Myocyte (in vitro differentiated cells): ENCODE results near the gene DHCR7. TPM values are rescaled to one million over a fixed set of nuclear protein-coding genes. Genes with fewer than 3 reads are reported as not detected.

ENCODE experiments used
- DNase-seq: peaks from one replicate; pipeline ENCODE4 v3.0.0-alpha.2; 2012; ENCODE audit warnings: low read depth
- total RNA-seq: library from RNA; depleted of rRNA; stranded (reverse); fragments of >200 nt; gene quantifications from 2 replicates; pipeline ENCODE4 v1.2.3, GENCODE V29; 2014

Gene DHCR7
- total RNA-seq, 1 donor from 2014 or later: 87.5 TPM

GRCh38 chr11:71456831-71457230 lies 8.6 kb upstream of the DHCR7 start:
- DNase-seq: no peak

GRCh38 chr11:71456294-71456693 lies 8.1 kb upstream of the DHCR7 start:
- DNase-seq: no peak

GRCh38 chr11:71454470-71455113 lies 6.4 kb upstream of the DHCR7 start:
- DNase-seq: no peak

GRCh38 chr11:71453918-71454304 lies 5.7 kb upstream of the DHCR7 start:
- DNase-seq: no peak

- DNase-seq: peak; percentile 95
Observed at GRCh38 chr11:71453037-71453917, 5.1 kb upstream of the DHCR7 start, which contains the start of gene NADSYN1. Gene NADSYN1 (plus strand): TSS chr11:71453203. CDS start chr11:71453297, 94 bp downstream.

- DNase-seq: no peak
Observed at GRCh38 chr11:71452199-71453036, 4.2 kb upstream of the DHCR7 start.

GRCh38 chr11:71451596-71452198 lies 3.5 kb upstream of the DHCR7 start:
- DNase-seq: no peak

GRCh38 chr11:71450939-71451338 lies 2.7 kb upstream of the DHCR7 start:
- no peak for DNase-seq

GRCh38 chr11:71450507-71450906 lies 2.3 kb upstream of the DHCR7 start:
- DNase-seq: no peak

GRCh38 chr11:71449596-71449995 lies 1.4 kb upstream of the DHCR7 start:
- no peak for DNase-seq

- DNase-seq: peak; percentile 52
Observed at GRCh38 chr11:71447791-71448256, 369 bp downstream of the DHCR7 start.

GRCh38 chr11:71446942-71447688 lies 1.1 kb downstream of the DHCR7 start:
- peak; percentile 18 for DNase-seq

GRCh38 chr11:71446150-71446549 lies 2.0 kb downstream of the DHCR7 start:
- no peak for DNase-seq

GRCh38 chr11:71444811-71445210 lies 3.4 kb downstream of the DHCR7 start:
- no peak for DNase-seq

GRCh38 chr11:71443736-71444445 lies 4.3 kb downstream of the DHCR7 start:
- no peak for DNase-seq

GRCh38 chr11:71442880-71443279 lies 5.3 kb downstream of the DHCR7 start:
- DNase-seq: no peak

GRCh38 chr11:71442123-71442522 lies 6.1 kb downstream of the DHCR7 start:
- no peak for DNase-seq

- no peak for DNase-seq
Observed at GRCh38 chr11:71441251-71441650, 6.9 kb downstream of the DHCR7 start.

GRCh38 chr11:71440021-71440755 lies 8.0 kb downstream of the DHCR7 start:
- DNase-seq: no peak
